Mesendoderm (in vitro differentiated cells): Measurements from ENCODE around the gene FOLR3.
"Not testable (repeated sequence)": the region's sequence is repeated elsewhere in the genome, so short reads cannot be mapped to it uniquely, and the experiment has no call there.

Experiments used
- DNase-seq: peaks from one replicate; pipeline ENCODE4 v3.0.0; 2013
- H2AK5ac ChIP-seq: 2 replicates; pipeline ENCODE4 v1.6.1; 2013; ENCODE audit warnings: low read length, inconsistent platforms
- H2BK120ac ChIP-seq: 2 replicates; pipeline ENCODE4 v1.6.1; 2013; ENCODE audit warnings: low read depth, mild to moderate bottlenecking, low read length, moderate library complexity, mixed read lengths
- H2BK15ac ChIP-seq: replicated peaks from 2 replicates; pipeline ENCODE4 v1.6.1; 2013; ENCODE audit warnings: low read depth, mild to moderate bottlenecking, moderate library complexity
- H2BK5ac ChIP-seq: 2 replicates; pipeline ENCODE4 v1.6.1; 2013; ENCODE audit warnings: low read length, inconsistent platforms
- H3K18ac ChIP-seq: 2 replicates; pipeline ENCODE4 v1.6.1; 2013; ENCODE audit warnings: mild to moderate bottlenecking, low read length, mixed read lengths
- H3K23ac ChIP-seq: one replicate; pipeline ENCODE4 v1.6.1; 2013; ENCODE audit warnings: low read length
- H3K27ac ChIP-seq: 2 replicates; pipeline ENCODE4 v1.5.1; 2013; ENCODE audit warnings: low read depth, mild to moderate bottlenecking, inconsistent platforms, low read length, moderate library complexity
- H3K27me3 ChIP-seq: 2 replicates; pipeline ENCODE4 v1.6.1; 2013; ENCODE audit warnings: low read length, control low read depth, mild to moderate bottlenecking, inconsistent platforms; ENCODE audit not compliant: insufficient read depth, poor library complexity
- H3K36me3 ChIP-seq: 2 replicates; pipeline ENCODE4 v1.6.1; 2013; ENCODE audit warnings: low read length, inconsistent platforms; ENCODE audit not compliant: control insufficient read depth, insufficient read depth
- H3K4ac ChIP-seq: one replicate; pipeline ENCODE4 v1.6.1; 2013; ENCODE audit warnings: low read depth, mild to moderate bottlenecking, low read length, moderate library complexity
- H3K4me1 ChIP-seq: 2 replicates; pipeline ENCODE4 v1.6.1; 2013; ENCODE audit warnings: low read depth, low read length, inconsistent platforms; ENCODE audit not compliant: control insufficient read depth
- H3K4me2 ChIP-seq: 2 replicates; pipeline ENCODE4 v1.6.1; 2013; ENCODE audit warnings: low read length
- H3K4me3 ChIP-seq: 2 replicates; pipeline ENCODE4 v1.5.1; 2013; ENCODE audit warnings: mild to moderate bottlenecking, low read length
- H3K56ac ChIP-seq: one replicate; pipeline ENCODE4 v1.6.1; 2013; ENCODE audit warnings: low read length
- H3K79me1 ChIP-seq: 2 replicates; pipeline ENCODE4 v1.6.1; 2013; ENCODE audit warnings: low read length, inconsistent platforms
- H3K79me2 ChIP-seq: 2 replicates; pipeline ENCODE4 v1.6.1; 2013; ENCODE audit warnings: mild to moderate bottlenecking, low read length; ENCODE audit not compliant: control insufficient read depth, insufficient read depth
- H3K9ac ChIP-seq: 2 replicates; pipeline ENCODE4 v1.6.1; 2013; ENCODE audit warnings: low read length, inconsistent platforms
- H4K5ac ChIP-seq: one replicate; pipeline ENCODE4 v1.6.1; 2013; ENCODE audit warnings: low read length
- H4K8ac ChIP-seq: one replicate; pipeline ENCODE4 v1.6.1; 2013; ENCODE audit warnings: low read depth, mild to moderate bottlenecking, control low read depth, low read length, moderate library complexity
- WGBS: extraction: QIAGEN DNeasy Blood & Tissue Kit; methylation state at CpG from one replicate; pipeline ENCODE4 v1.1.7; 2013; ENCODE audit warnings: low lambda C conversion rate, missing lambda C conversion rate; ENCODE audit not compliant: insufficient coverage; ENCODE audit errors: extremely low coverage; 5-methylcytosine and 5-hydroxymethylcytosine counted together

Gene FOLR3

DNA sequence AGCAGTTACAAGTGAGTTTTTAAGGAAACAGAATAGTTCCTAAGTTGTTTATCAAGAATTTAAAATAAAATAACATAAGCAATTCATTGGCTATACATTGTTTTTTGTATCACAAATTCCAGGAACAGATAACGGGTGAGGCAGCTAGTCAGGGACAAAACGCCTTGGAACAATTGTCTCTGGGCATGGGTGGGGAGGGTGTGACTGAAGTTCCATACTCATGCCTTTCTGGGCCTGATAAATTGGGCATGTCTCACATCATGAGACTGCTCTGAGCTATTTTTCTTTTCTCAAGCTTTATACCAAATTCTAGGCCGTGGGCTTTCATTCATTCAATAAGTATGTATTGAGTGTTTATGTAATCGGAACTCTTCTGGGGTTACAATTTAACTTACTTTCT, 21.6 kb downstream of the FOLR3 start:
- Histone ChIP-seq H3K4me2 (no peak overlapping the region), H2AK5ac (no peak overlapping the region), H3K27me3 (no peaks in the 10 kb centered on the region), H2BK120ac (no peak overlapping the region), H3K27ac (no peak overlapping the region), H3K18ac (no peak overlapping the region), H2BK5ac (no peak overlapping the region), H4K8ac (no peak overlapping the region), H3K4me1 (no peaks in the 10 kb centered on the region), H2BK15ac (no peak overlapping the region), H3K4me3 (no peak overlapping the region), H3K9ac (no peak overlapping the region), H3K79me1 (no peaks in the 10 kb centered on the region), H3K4ac (no peak overlapping the region), H4K5ac (no peak overlapping the region), H3K56ac (no peak overlapping the region), H3K23ac (no peak overlapping the region), H3K36me3 (no peaks in the 10 kb centered on the region), H3K79me2 (no peaks in the 10 kb centered on the region)
- DNase-seq, result no peak
- no CpG with 5 or more reads among the region's 4 CpGs for WGBS

DNA sequence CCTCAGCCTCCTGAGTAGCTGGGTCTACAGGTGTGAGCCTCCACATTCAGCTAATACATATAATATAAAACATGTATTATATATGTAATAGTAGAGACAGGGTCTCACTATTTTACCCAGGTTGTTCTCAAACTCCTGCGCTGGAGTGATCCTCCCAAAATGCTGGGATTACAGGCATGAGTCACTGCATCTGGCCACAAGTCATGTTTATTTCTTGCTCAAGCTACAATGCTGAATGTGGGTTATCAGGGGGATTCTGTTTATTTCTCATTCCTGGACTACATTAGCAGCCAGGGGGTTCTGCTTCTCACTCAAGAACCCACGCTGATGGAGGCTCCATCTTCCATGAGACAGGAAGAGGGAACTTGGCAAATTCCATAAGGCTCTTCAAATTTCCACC, 24.8 kb downstream of the FOLR3 start:
- no peak overlapping the region for H3K56ac ChIP-seq

DNA sequence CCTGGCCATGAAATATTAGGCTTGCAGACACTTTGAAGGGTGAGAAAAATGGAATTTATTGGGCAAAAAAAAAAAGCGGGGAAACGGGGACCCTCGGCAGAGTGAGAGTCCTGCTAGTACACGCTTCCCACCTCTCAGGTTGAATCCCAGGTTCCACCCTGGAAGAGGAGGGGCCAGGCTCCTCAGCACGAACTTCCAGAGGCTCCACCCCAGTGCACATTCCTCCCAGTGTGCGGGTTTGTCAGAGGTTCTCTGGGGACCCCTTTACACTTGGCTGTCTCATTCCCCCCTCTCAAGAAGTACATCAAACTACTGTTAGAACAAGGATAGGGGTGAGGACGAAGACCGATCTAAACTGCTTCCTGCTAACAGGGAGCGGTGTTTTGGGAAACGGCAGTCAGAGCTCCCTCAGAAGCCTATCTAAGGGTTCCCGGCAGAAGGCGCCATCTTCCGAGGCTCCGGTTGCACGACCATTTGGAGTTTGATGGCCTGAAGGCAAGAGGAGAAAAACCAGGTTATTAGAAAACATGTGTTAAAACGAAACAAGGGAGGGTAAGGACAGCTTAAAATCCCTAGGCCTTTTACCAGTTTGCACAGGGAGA, 27.5 kb downstream of the FOLR3 start:
- Histone ChIP-seq H3K4ac (no peak overlapping the region), H3K18ac (no peak overlapping the region), H4K8ac (no peak overlapping the region), H3K36me3 (no peaks in the 10 kb centered on the region), H3K4me1 (no peaks in the 10 kb centered on the region), H3K56ac (no peak overlapping the region), H3K23ac (no peak overlapping the region), H2BK15ac (no peak overlapping the region), H3K27me3 (no peaks in the 10 kb centered on the region), H3K4me3 (no peak overlapping the region), H3K9ac (no peak overlapping the region), H3K79me1 (no peaks in the 10 kb centered on the region), H2BK120ac (no peak overlapping the region), H3K79me2 (no peaks in the 10 kb centered on the region), H2BK5ac (no peak overlapping the region), H3K27ac (no peak overlapping the region), H2AK5ac (no peak overlapping the region), H3K4me2 (no peak overlapping the region), H4K5ac (no peak overlapping the region)
- no peak for DNase-seq
- no CpG with 5 or more reads among the region's 16 CpGs for WGBS

More for the DNA sequence above, 24.8 kb downstream of the FOLR3 start:
- H2BK120ac ChIP-seq, result no peak overlapping the region
- H3K23ac ChIP-seq, result no peak overlapping the region
- no peak for DNase-seq
- H2AK5ac ChIP-seq, result no peak overlapping the region
- WGBS, result no CpG with 5 or more reads among the region's 2 CpGs
- H3K18ac ChIP-seq, result no peak overlapping the region
- no peak overlapping the region for H3K4ac ChIP-seq
- no peak overlapping the region for H2BK5ac ChIP-seq
- H3K4me2 ChIP-seq, result no peak overlapping the region
- H4K8ac ChIP-seq, result no peak overlapping the region
- H3K4me3 ChIP-seq, result no peak overlapping the region
- no peaks in the 10 kb centered on the region for H3K79me2 ChIP-seq
- no peaks in the 10 kb centered on the region for H3K79me1 ChIP-seq
- no peaks in the 10 kb centered on the region for H3K36me3 ChIP-seq
- no peak overlapping the region for H3K27ac ChIP-seq
- H3K9ac ChIP-seq, result no peak overlapping the region
- H3K27me3 ChIP-seq, result no peaks in the 10 kb centered on the region
- H4K5ac ChIP-seq, result no peak overlapping the region
- no peak overlapping the region for H2BK15ac ChIP-seq
- H3K4me1 ChIP-seq, result no peaks in the 10 kb centered on the region

DNA sequence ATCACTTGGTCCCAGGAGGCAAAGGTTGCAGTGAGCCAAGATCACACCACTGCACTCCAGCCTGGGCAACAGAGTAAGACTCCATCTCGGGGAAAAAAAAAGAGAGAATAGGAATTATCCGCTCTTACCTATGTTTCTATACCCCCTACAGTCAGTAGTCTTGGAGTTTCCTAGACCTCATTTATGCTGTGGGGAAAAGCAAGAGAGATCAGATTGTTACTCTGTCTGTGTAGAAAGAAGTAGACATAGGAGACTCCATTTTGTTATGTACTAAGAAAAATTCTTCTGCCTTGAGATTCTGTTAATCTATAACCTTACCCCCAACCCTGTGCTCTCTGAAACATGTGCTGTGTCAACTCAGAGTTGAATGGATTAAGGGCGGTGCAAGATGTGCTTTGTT, 28.7 kb downstream of the FOLR3 start:
- H3K4ac ChIP-seq, H3K4me1 ChIP-seq, H3K56ac ChIP-seq, H3K36me3 ChIP-seq, H2BK120ac ChIP-seq, H3K9ac ChIP-seq, H4K5ac ChIP-seq, H2BK5ac ChIP-seq, H3K18ac ChIP-seq, H3K27ac ChIP-seq, H2AK5ac ChIP-seq, H3K79me1 ChIP-seq, H2BK15ac ChIP-seq, H3K23ac ChIP-seq, DNase-seq, H3K27me3 ChIP-seq, H3K4me2 ChIP-seq, H3K4me3 ChIP-seq, H4K8ac ChIP-seq, H3K79me2 ChIP-seq: not testable (repeated sequence)
- no CpG with 5 or more reads among the region's 3 CpGs for WGBS

DNA sequence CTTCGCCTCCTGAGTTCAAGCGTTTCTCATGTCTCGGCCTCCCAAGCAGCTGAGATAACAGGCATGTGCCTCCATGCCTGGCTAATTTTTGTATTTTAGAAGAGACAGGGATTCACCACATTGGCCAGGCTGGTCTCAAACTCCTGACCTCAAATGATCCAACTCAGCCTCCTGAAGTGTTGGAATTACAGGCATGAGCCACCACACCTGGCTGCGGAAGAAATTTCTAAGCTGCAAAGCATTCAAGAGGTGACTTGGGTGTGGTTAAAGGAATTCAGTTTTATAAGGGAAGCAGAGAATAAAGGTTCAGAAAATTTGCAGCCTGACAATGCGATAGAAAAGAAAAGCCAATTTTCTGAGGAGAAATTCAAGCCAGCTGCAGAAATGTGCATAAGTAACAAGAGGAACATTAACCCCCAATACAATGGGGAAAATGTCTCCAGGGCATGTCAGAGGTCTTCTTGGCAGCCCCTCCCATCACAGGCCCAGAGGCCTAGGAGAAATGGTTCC, 33.6 kb downstream of the FOLR3 start:
- not testable (repeated sequence) for H3K4me2 ChIP-seq, DNase-seq, H3K9ac ChIP-seq, H3K56ac ChIP-seq, H3K36me3 ChIP-seq, H3K23ac ChIP-seq, H4K5ac ChIP-seq, H3K79me2 ChIP-seq, H2BK15ac ChIP-seq, H4K8ac ChIP-seq, H2BK5ac ChIP-seq, H3K18ac ChIP-seq, H2AK5ac ChIP-seq, H3K27me3 ChIP-seq, H3K79me1 ChIP-seq, H3K4me3 ChIP-seq, H3K4ac ChIP-seq, H3K4me1 ChIP-seq, H3K27ac ChIP-seq, H2BK120ac ChIP-seq
- WGBS, result no CpG with 5 or more reads among the region's 5 CpGs

DNA sequence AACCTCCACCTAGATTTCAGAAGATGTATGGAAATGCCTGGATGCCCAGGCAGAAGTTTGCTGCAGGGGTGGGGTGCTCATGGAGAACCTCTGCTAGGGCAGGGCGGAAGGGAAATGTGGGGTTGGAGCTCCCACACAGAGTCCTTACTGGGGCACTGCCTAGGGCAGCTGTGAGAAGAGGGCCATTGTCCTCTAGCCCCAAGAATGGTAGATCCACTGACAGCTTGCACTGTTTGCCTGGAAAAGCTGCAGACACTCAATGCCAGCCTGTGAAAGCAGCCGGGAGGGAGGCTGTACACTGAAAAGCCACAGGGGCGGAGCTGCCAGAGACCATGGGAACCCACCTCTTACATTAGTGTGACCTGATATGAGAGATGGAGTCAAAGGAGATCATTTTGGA, 34.2 kb downstream of the FOLR3 start:
- H4K5ac ChIP-seq, H3K4ac ChIP-seq, H3K36me3 ChIP-seq, H2BK120ac ChIP-seq, H3K79me2 ChIP-seq, H2AK5ac ChIP-seq, H2BK15ac ChIP-seq, H3K23ac ChIP-seq, DNase-seq, H2BK5ac ChIP-seq, H3K4me2 ChIP-seq, H3K9ac ChIP-seq, H3K27me3 ChIP-seq, H3K79me1 ChIP-seq, H4K8ac ChIP-seq, H3K4me3 ChIP-seq, H3K56ac ChIP-seq, H3K18ac ChIP-seq, H3K27ac ChIP-seq, H3K4me1 ChIP-seq: not testable (repeated sequence)
- WGBS, result no CpG with 5 or more reads among the region's 3 CpGs
